H1 (cell line): ENCODE measurements around the gene TMEM38A. TPM values are rescaled to one million over a fixed set of nuclear protein-coding genes. Genes with fewer than 3 reads are reported as not detected.

ENCODE experiments used
- CTCF ChIA-PET: fragments of 300-600 bp; sonication (Branson Sonifier 250); formaldehyde crosslinking; loops from one replicate; lab custom pipeline; 2021; ENCODE audit not compliant: partially characterized antibody; lab: Charles Lee
- POLR2A ChIA-PET: fragments of 300-600 bp; sonication (Branson Sonifier 250); formaldehyde crosslinking; loops from one replicate; lab custom pipeline; 2021; ENCODE audit warnings: inconsistent platforms; ENCODE audit not compliant: partially characterized antibody; lab: Charles Lee
- DNase-seq, 2 experiments: peaks; one replicate each; pipeline versions ENCODE4 v3.0.0 to v3.0.0-alpha.2; 2010 to 2022; ENCODE audit warnings: low spot score in 2 of 2, low read depth in 1 of 2, mixed read lengths in 1 of 2
- FAIRE-seq: peaks from 2 replicates; lab custom pipeline; 2011; peaks lifted over from hg19 to GRCh38; lab: Jason Lieb, UNC
- H2AFZ ChIP-seq: 2 replicates; pipeline ENCODE4 v1.8.1; 2012; ENCODE audit warnings: low read length, inconsistent platforms
- H2AK5ac ChIP-seq: 2 replicates; pipeline ENCODE4 v1.6.1; 2013; ENCODE audit warnings: low read depth, low read length
- H2BK120ac ChIP-seq: replicated peaks from 2 replicates; pipeline ENCODE3; 2013; ENCODE audit warnings: low read depth, low read length, inconsistent platforms
- H2BK12ac ChIP-seq: 2 replicates; pipeline ENCODE4 v1.6.1; 2013; ENCODE audit warnings: low read depth, low read length
- H2BK15ac ChIP-seq: 2 replicates; pipeline ENCODE4 v1.6.1; 2013; ENCODE audit warnings: low read length
- H2BK20ac ChIP-seq: 2 replicates; pipeline ENCODE4 v1.6.1; 2013; ENCODE audit warnings: low read length
- H2BK5ac ChIP-seq: 2 replicates; pipeline ENCODE4 v1.6.1; 2013; ENCODE audit warnings: low read depth, low read length
- H3K14ac ChIP-seq: 2 replicates; pipeline ENCODE4 v1.6.1; 2013; ENCODE audit warnings: inconsistent platforms; ENCODE audit not compliant: insufficient read length
- H3K18ac ChIP-seq: 2 replicates; pipeline ENCODE4 v1.6.1; 2013; ENCODE audit warnings: low read length; ENCODE audit errors: extremely low read depth
- H3K23ac ChIP-seq: 2 replicates; pipeline ENCODE4 v1.6.1; 2013; ENCODE audit warnings: inconsistent platforms; ENCODE audit not compliant: insufficient read length
- H3K23me2 ChIP-seq: 2 replicates; pipeline ENCODE4 v1.6.1; 2013; ENCODE audit warnings: low read depth, low read length
- H3K27ac ChIP-seq: 2 replicates; pipeline ENCODE4 v1.6.1; 2011; ENCODE audit warnings: low read depth, low read length, inconsistent platforms
- H3K27me3 ChIP-seq, 4 experiments: replicated peaks in 1 of 4; 1 replicate in 1 of 4; 2 replicates in 3 of 4; pipeline versions ENCODE4 v1.6.1 to v1.8.1; 2011 to 2013; ENCODE audit warnings: low read length in 3 of 4, mild to moderate bottlenecking in 3 of 4, inconsistent platforms in 2 of 4, mixed read lengths in 2 of 4, moderate library complexity in 1 of 4; ENCODE audit not compliant: control insufficient read depth in 3 of 4, insufficient read depth in 3 of 4; ENCODE audit errors: extremely low read depth in 1 of 4
- H3K36me3 ChIP-seq, 4 experiments: 2 replicates each; pipeline versions ENCODE4 v1.6.1 to v1.8.1; 2011 to 2013; ENCODE audit warnings: mild to moderate bottlenecking in 4 of 4, low read length in 3 of 4, moderate library complexity in 2 of 4, control low read depth in 1 of 4, inconsistent platforms in 1 of 4; ENCODE audit not compliant: insufficient read depth in 4 of 4, control insufficient read depth in 2 of 4
- H3K4ac ChIP-seq: replicated peaks from 2 replicates; pipeline ENCODE3; 2013; ENCODE audit warnings: low read length, low read depth, mixed read lengths, inconsistent platforms; ENCODE audit not compliant: insufficient read length
- H3K4me1 ChIP-seq, 4 experiments: replicated peaks in 1 of 4; 1 replicate in 1 of 4; 2 replicates in 3 of 4; pipeline versions ENCODE4 v1.6.1 to v1.8.1; 2011 to 2013; ENCODE audit warnings: low read length in 3 of 4, inconsistent platforms in 2 of 4, mixed read lengths in 1 of 4; ENCODE audit not compliant: insufficient read depth in 4 of 4, control insufficient read depth in 3 of 4
- H3K4me2 ChIP-seq, 2 experiments: 2 replicates each; pipeline versions ENCODE4 v1.6.1 to v1.8.1; 2011 to 2013; ENCODE audit warnings: low read depth in 2 of 2, low read length in 2 of 2, control low read depth in 1 of 2, inconsistent platforms in 1 of 2, mild to moderate bottlenecking in 1 of 2; ENCODE audit not compliant: insufficient read depth in 1 of 2
- H3K4me3 ChIP-seq, 4 experiments: fragments of 200-600, 300-600 bp in 1 of 4; sonication (generic), shearing (Covaris generic), sonication (Bioruptor Twin) in 1 of 4; 2 replicates each; pipeline versions ENCODE4 v1.5.1 to v1.8.1; 2011 to 2016; ENCODE audit warnings: low read length in 4 of 4, low read depth in 3 of 4, control low read depth in 2 of 4, inconsistent platforms in 2 of 4, mild to moderate bottlenecking in 2 of 4, mixed read lengths in 1 of 4, moderate library complexity in 1 of 4; ENCODE audit not compliant: insufficient read depth in 2 of 4; ENCODE audit errors: extremely low read depth in 1 of 4
- H3K56ac ChIP-seq: replicated peaks from 2 replicates; pipeline ENCODE3; 2013; ENCODE audit warnings: low read depth, mild to moderate bottlenecking, mixed read lengths, low read length, inconsistent platforms; ENCODE audit not compliant: insufficient read length
- H3K79me1 ChIP-seq: 2 replicates; pipeline ENCODE4 v1.6.1; 2013; ENCODE audit warnings: low read depth, low read length, control low read depth
- H3K79me2 ChIP-seq, 2 experiments: 2 replicates each; pipeline versions ENCODE4 v1.6.1 to v1.8.1; 2012 to 2013; ENCODE audit warnings: low read length in 2 of 2, mild to moderate bottlenecking in 2 of 2, inconsistent platforms in 1 of 2; ENCODE audit not compliant: insufficient read depth in 2 of 2, control insufficient read depth in 1 of 2
- H3K9ac ChIP-seq, 4 experiments: replicated peaks in 1 of 4; 1 replicate in 1 of 4; 2 replicates in 3 of 4; pipeline versions ENCODE4 v1.6.1 to v1.8.1; 2011 to 2013; ENCODE audit warnings: low read depth in 3 of 4, low read length in 3 of 4, control low read depth in 2 of 4, mild to moderate bottlenecking in 2 of 4, moderate library complexity in 2 of 4, inconsistent platforms in 1 of 4; ENCODE audit errors: extremely low read depth in 1 of 4
- H3K9me3 ChIP-seq, 2 experiments: 2 replicates each; pipeline versions ENCODE4 v1.6.1 to v1.8.1; 2012 to 2013; ENCODE audit warnings: mild to moderate bottlenecking in 2 of 2, moderate library complexity in 2 of 2, control low read depth in 1 of 2, inconsistent platforms in 1 of 2, low read depth in 1 of 2, low read length in 1 of 2, mixed read lengths in 1 of 2; ENCODE audit not compliant: insufficient read depth in 2 of 2
- H4K20me1 ChIP-seq, 2 experiments: replicated peaks in 1 of 2; 2 replicates each; pipeline versions ENCODE3 to v1.8.1; 2011 to 2013; ENCODE audit warnings: inconsistent platforms in 2 of 2, low read length in 2 of 2, mild to moderate bottlenecking in 1 of 2; ENCODE audit not compliant: insufficient read depth in 2 of 2, control insufficient read depth in 1 of 2
- H4K5ac ChIP-seq: 2 replicates; pipeline ENCODE4 v1.6.1; 2013; ENCODE audit warnings: low read length, low read depth, mixed read lengths, inconsistent platforms; ENCODE audit not compliant: insufficient read length
- H4K8ac ChIP-seq: 2 replicates; pipeline ENCODE4 v1.8.0; 2013; ENCODE audit warnings: mild to moderate bottlenecking, moderate library complexity, low read length, inconsistent platforms; ENCODE audit not compliant: insufficient read depth; ENCODE audit errors: extremely low read depth
- H4K91ac ChIP-seq: replicated peaks from 2 replicates; pipeline ENCODE3; 2013; ENCODE audit warnings: low read length, mixed read lengths, inconsistent platforms; ENCODE audit not compliant: insufficient read length
- BACH1 ChIP-seq: IDR thresholded peaks from 2 replicates; pipeline ENCODE4 v1.6.1; 2012; ENCODE audit warnings: low read length, improper control_type of control experiment
- GTF2F1 ChIP-seq: IDR thresholded peaks from 2 replicates; pipeline ENCODE4 v1.6.1; 2012; ENCODE audit warnings: low read depth, low read length, improper control_type of control experiment, borderline replicate concordance
- NRF1 ChIP-seq: IDR thresholded peaks from 2 replicates; pipeline ENCODE4 v1.6.1; 2011; ENCODE audit warnings: mild to moderate bottlenecking, low read depth, low read length, improper control_type of control experiment
- SIX5 ChIP-seq: IDR thresholded peaks from 2 replicates; pipeline ENCODE4 v1.6.1; 2011; ENCODE audit warnings: mild to moderate bottlenecking, low read depth, low read length
- SRF ChIP-seq: IDR thresholded peaks from 2 replicates; pipeline ENCODE4 v1.6.1; 2011; ENCODE audit warnings: mild to moderate bottlenecking, low read depth, low read length, moderate library complexity
- TAF1 ChIP-seq: IDR thresholded peaks from 2 replicates; pipeline ENCODE4 v1.6.1; 2011; ENCODE audit warnings: mild to moderate bottlenecking, low read depth, low read length
- TCF12 ChIP-seq: IDR thresholded peaks from 2 replicates; pipeline ENCODE4 v1.6.1; 2011; ENCODE audit warnings: low read depth, mild to moderate bottlenecking, low read length
- USF2 ChIP-seq: IDR thresholded peaks from 2 replicates; pipeline ENCODE4 v1.6.1; 2011; ENCODE audit warnings: low read length, improper control_type of control experiment
- ZNF274 ChIP-seq: IDR thresholded peaks from 2 replicates; pipeline ENCODE4 v1.7.0; 2012; ENCODE audit warnings: low read length, borderline replicate concordance; ENCODE audit errors: extremely low read depth
- WGBS, 2 experiments: shearing (Covaris generic) in 1 of 2; methylation state at CpG; one replicate each; pipeline versions ENCODE4 v1.1.6 to v1.1.7; 2013 to 2015; ENCODE audit warnings: low lambda C conversion rate in 2 of 2, mixed read lengths in 2 of 2, inconsistent platforms in 1 of 2, low coverage in 1 of 2, missing lambda C conversion rate in 1 of 2; ENCODE audit not compliant: insufficient replicate concordance in 2 of 2, insufficient coverage in 1 of 2, insufficient read length in 1 of 2; ENCODE audit errors: extremely low coverage in 1 of 2, missing lambda C conversion rate in 1 of 2; 5-methylcytosine and 5-hydroxymethylcytosine counted together
- polyA plus RNA-seq, 7 experiments: library from polyadenylated mRNA; depleted of rRNA in 3 of 7; stranded (reverse) in 5 of 7; unstranded in 2 of 7; fragments of >200 nt in 5 of 7; fragments of 200-250 nt in 2 of 7; gene quantifications; 1 replicate in 5 of 7; 2 replicates in 1 of 7; 4 replicates in 1 of 7; pipeline versions ENCODE4 v1.2.1 to v1.2.3, GENCODE V29; 2011 to 2013; ENCODE audit warnings: missing spikeins in 2 of 7, mixed read lengths in 2 of 7
- total RNA-seq: library from RNA; stranded (reverse); fragmentation: NEBNext Ultra II Directional; extraction: Animal tissue kit (Norgen Biotek cat#: 25700); gene quantifications from 2 replicates; pipeline ENCODE4 v1.2.1, GENCODE V29; 2021
- TF ChIP-seq, protein P1 (sequence below): IDR thresholded peaks from 2 replicates; pipeline ENCODE4 v1.6.1; 2012; ENCODE audit warnings: inconsistent platforms
- TF ChIP-seq, protein P2 (sequence below): IDR thresholded peaks from 2 replicates; pipeline ENCODE4 v1.6.1; 2011; ENCODE audit warnings: low read depth, mild to moderate bottlenecking, low read length; ENCODE audit not compliant: insufficient read depth

The TMEM38A gene
- total and polyA plus RNA-seq, 2 of the 8 experiments (the other 6 are each of a cell fraction or from before 2014, with no cell fraction given) = 8.9 to 9.2 TPM

- H4K91ac ChIP-seq = no peak overlapping the region
- no peak overlapping the region for H2BK20ac ChIP-seq
- peaks cover 9 to 24% of the 10 kb centered on the region in 2 experiments for H4K20me1 ChIP-seq
- H2BK15ac ChIP-seq = no peak overlapping the region
- no peak overlapping the region for H4K5ac ChIP-seq
- peaks cover 13% of the 10 kb centered on the region for H3K79me1 ChIP-seq
- no peak overlapping the region for H2AFZ ChIP-seq
- H3K27ac ChIP-seq = no peak overlapping the region
- no peak overlapping the region for H3K4ac ChIP-seq
- no peaks in the 10 kb centered on the region for H3K9me3 ChIP-seq
- H2AK5ac ChIP-seq = no peak overlapping the region
- no peak overlapping the region for H3K14ac ChIP-seq
- peaks cover 16% of the 10 kb centered on the region; the same call in 1 of the 2 replicates for H3K23me2 ChIP-seq
- H3K36me3 ChIP-seq = peaks cover 14 to 58% (median 34%) of the 10 kb centered on the region in 4 experiments
- peaks cover 13 to 34% of the 10 kb centered on the region in 2 experiments for H3K79me2 ChIP-seq
- H2BK5ac ChIP-seq = no peak overlapping the region
- H3K4me2 ChIP-seq = no peak overlapping the region
- H3K27me3 ChIP-seq = no peaks in the 10 kb centered on the region
- no peak for DNase-seq
- ChIA-PET POLR2A (interaction anchor here (0.6 to 2.8 kb wide), 7 partner anchors 9 to 36 kb away, joined by 3 to 14 read pairs (median 3); no protein-coding TSS in a partner anchor), CTCF (interaction anchor here (1.0 kb wide), 1 partner anchor 16 kb away, joined by 3 read pairs; no protein-coding TSS in a partner anchor)
- H4K8ac ChIP-seq = no peak overlapping the region
- no peak overlapping the region for H2BK12ac ChIP-seq
- H3K4me1 ChIP-seq = peaks cover 0 to 5% (median 3%) of the 10 kb centered on the region in 4 experiments; a peak in 4 of 7 replicates
- WGBS, 2 experiments = 82% methylated on average over 5 of the region's 5 CpGs; no CpG with 5 or more reads in 1 of the 2 experiments
- H3K23ac ChIP-seq = no peak overlapping the region
- no peak overlapping the region for H2BK120ac ChIP-seq
- FAIRE-seq = no peak
- H3K56ac ChIP-seq = no peak overlapping the region
- H3K4me3 ChIP-seq = no peak overlapping the region
- no peak overlapping the region for H3K9ac ChIP-seq
- no peak overlapping the region for H3K18ac ChIP-seq
- TF ChIP-seq TCF12 (no peak), NRF1 (no peak), USF2 (no peak), BACH1 (no peak), TAF1 (no peak), GTF2F1 (no peak), SRF (no peak), SIX5 (no peak), ZNF274 (no peak)
- TF ChIP-seq, protein P1, sequence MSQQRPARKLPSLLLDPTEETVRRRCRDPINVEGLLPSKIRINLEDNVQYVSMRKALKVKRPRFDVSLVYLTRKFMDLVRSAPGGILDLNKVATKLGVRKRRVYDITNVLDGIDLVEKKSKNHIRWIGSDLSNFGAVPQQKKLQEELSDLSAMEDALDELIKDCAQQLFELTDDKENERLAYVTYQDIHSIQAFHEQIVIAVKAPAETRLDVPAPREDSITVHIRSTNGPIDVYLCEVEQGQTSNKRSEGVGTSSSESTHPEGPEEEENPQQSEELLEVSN = no peak
- TF ChIP-seq, protein P2, sequence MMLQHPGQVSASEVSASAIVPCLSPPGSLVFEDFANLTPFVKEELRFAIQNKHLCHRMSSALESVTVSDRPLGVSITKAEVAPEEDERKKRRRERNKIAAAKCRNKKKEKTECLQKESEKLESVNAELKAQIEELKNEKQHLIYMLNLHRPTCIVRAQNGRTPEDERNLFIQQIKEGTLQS = no peak
Observed at GRCh38 chr19:16657384-16657783, 3.6 kb upstream of the TMEM38A start.
